ENCODE data around the gene CNTNAP5. TPM values are rescaled to one million over a fixed set of nuclear protein-coding genes. Genes with fewer than 3 reads are reported as not detected.

CNTNAP5 gene
- total RNA-seq, 1 experiment from 2014 or later = not detected

- Histone ChIP-seq H3K4me3 (ENCODE audit: low read depth in 2 of 2, low read length in 2 of 2) (no peak overlapping the region), H3K27me3 (ENCODE audit: control insufficient read depth, insufficient read depth, low read length) (no peaks in the 10 kb centered on the region), H3K9me3 (ENCODE audit: control insufficient read depth, insufficient read depth, low read depth, low read length) (no peaks in the 10 kb centered on the region), H3K36me3 (ENCODE audit: control insufficient read depth, insufficient read depth, low read length) (no peaks in the 10 kb centered on the region), H3K4me1 (ENCODE audit: control insufficient read depth, insufficient read depth, low read length) (no peaks in the 10 kb centered on the region), H3K27ac (ENCODE audit: low read length) (no peak overlapping the region)
- no peak for TF ChIP-seq POLR2AphosphoS5 (IDR thresholded peaks at IDR 0.05; ENCODE audit: low read depth, low read length)
- TF ChIP-seq, protein P1, sequence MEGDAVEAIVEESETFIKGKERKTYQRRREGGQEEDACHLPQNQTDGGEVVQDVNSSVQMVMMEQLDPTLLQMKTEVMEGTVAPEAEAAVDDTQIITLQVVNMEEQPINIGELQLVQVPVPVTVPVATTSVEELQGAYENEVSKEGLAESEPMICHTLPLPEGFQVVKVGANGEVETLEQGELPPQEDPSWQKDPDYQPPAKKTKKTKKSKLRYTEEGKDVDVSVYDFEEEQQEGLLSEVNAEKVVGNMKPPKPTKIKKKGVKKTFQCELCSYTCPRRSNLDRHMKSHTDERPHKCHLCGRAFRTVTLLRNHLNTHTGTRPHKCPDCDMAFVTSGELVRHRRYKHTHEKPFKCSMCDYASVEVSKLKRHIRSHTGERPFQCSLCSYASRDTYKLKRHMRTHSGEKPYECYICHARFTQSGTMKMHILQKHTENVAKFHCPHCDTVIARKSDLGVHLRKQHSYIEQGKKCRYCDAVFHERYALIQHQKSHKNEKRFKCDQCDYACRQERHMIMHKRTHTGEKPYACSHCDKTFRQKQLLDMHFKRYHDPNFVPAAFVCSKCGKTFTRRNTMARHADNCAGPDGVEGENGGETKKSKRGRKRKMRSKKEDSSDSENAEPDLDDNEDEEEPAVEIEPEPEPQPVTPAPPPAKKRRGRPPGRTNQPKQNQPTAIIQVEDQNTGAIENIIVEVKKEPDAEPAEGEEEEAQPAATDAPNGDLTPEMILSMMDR (IDR thresholded peaks at IDR 0.05) = no peak
- no peak for TF ChIP-seq TCF7L2 (IDR thresholded peaks at IDR 0.05; ENCODE audit: low read depth, low read length)
- no peak for TF ChIP-seq SIN3A (IDR thresholded peaks at IDR 0.05; ENCODE audit: borderline replicate concordance, insufficient read depth, low read depth, low read length)
- no peak for TF ChIP-seq REST (IDR thresholded peaks at IDR 0.05; ENCODE audit: insufficient read depth in 1 of 2, low read depth in 2 of 2, low read length in 1 of 2)
- BruUV-seq (replicated peaks) = no TSS peak
- ChIA-PET CTCF (no interaction called here), POLR2A (no interaction called here)
- intact Hi-C loops (cut with micrococcal nuclease; ENCODE audit: unreplicated experiment) (no loop called here), in situ Hi-C loops (cut with HindIII; ENCODE audit: low pct_unique_long_range_greater_than_20kb, low sequenced_read_pairs) (no loop called here)
- no peak for DNase-seq (ENCODE audit: low read depth, low spot score)
- ATAC-seq = no peak
Observed at GRCh38 chr2:124763611-124764010, 738.5 kb downstream of the CNTNAP5 start.

DNA sequence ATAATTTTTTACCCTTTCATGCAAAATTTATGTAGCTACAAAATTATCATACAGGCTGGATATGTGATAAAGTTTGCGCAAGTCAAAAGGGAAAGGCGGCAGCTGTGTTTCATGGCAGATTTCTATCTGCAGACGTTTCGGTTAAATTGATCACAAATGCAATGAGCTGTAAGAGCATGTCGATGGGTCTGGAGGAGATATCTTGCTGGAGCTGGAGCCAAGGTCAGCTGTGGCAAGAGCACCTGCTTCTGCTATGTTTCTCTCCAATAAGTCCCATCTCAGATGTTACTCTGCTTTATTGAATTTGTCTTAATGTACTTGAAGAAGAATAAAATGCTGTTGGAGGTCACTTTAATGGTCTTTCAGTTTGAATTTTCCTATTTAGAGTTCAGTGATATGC, 749.7 kb downstream of the CNTNAP5 start:
- Histone ChIP-seq H3K27me3 (ENCODE audit: control insufficient read depth, insufficient read depth, low read length) (no peaks in the 10 kb centered on the region), H3K9me3 (ENCODE audit: control insufficient read depth, insufficient read depth, low read depth, low read length) (no peaks in the 10 kb centered on the region), H3K4me3 (ENCODE audit: low read depth in 2 of 2, low read length in 2 of 2) (no peak overlapping the region), H3K4me1 (ENCODE audit: control insufficient read depth, insufficient read depth, low read length) (no peaks in the 10 kb centered on the region), H3K27ac (ENCODE audit: low read length) (no peak overlapping the region), H3K36me3 (ENCODE audit: control insufficient read depth, insufficient read depth, low read length) (no peaks in the 10 kb centered on the region)
- ChIA-PET POLR2A (no interaction called here), CTCF (no interaction called here)
- BruUV-seq (replicated peaks) = no TSS peak
- in situ Hi-C loops (cut with HindIII; ENCODE audit: low pct_unique_long_range_greater_than_20kb, low sequenced_read_pairs) = no loop called here
- DNase-seq (ENCODE audit: low read depth, low spot score) = no peak
- ATAC-seq = no peak
- intact Hi-C loops (cut with micrococcal nuclease; ENCODE audit: unreplicated experiment) = no loop called here
- TF ChIP-seq SIN3A (IDR thresholded peaks at IDR 0.05; ENCODE audit: borderline replicate concordance, insufficient read depth, low read depth, low read length) (no peak), REST (IDR thresholded peaks at IDR 0.05; ENCODE audit: insufficient read depth in 1 of 2, low read depth in 2 of 2, low read length in 1 of 2) (no peak), POLR2AphosphoS5 (IDR thresholded peaks at IDR 0.05; ENCODE audit: low read depth, low read length) (no peak), TCF7L2 (IDR thresholded peaks at IDR 0.05; ENCODE audit: low read depth, low read length) (no peak)
- TF ChIP-seq, protein P1 (IDR thresholded peaks at IDR 0.05) = no peak
